DND-41 (cell line): ENCODE data around the gene SRRM2.

ENCODE experiments used
- ATAC-seq: fragments of 200-7000 bp; cut with Tn5 transposase; 3 replicates; pipeline ENCODE4 v1.9.1; 2021; ENCODE audit warnings: low read depth; ENCODE audit not compliant: insufficient read depth
- DNase-seq: peaks from one replicate; pipeline ENCODE4 v3.0.0-alpha.2; 2020
- H2AFZ ChIP-seq: 2 replicates; pipeline ENCODE4 v1.6.0; 2012; ENCODE audit warnings: low read depth, low read length
- H3K27ac ChIP-seq: 2 replicates; pipeline ENCODE4 v1.5.1; 2012; ENCODE audit warnings: low read length, inconsistent platforms
- H3K27me3 ChIP-seq: fragments of 200-600 bp; sonication (generic); 2 replicates; pipeline ENCODE4 v1.6.0; 2012; ENCODE audit warnings: low read length, mild to moderate bottlenecking, inconsistent platforms; ENCODE audit not compliant: insufficient read depth, poor library complexity
- H3K36me3 ChIP-seq: 2 replicates; pipeline ENCODE4 v1.5.1; 2012; ENCODE audit warnings: low read length, inconsistent platforms; ENCODE audit not compliant: insufficient read depth
- H3K4me1 ChIP-seq: 2 replicates; pipeline ENCODE4 v1.5.1; 2012; ENCODE audit warnings: mild to moderate bottlenecking, low read length; ENCODE audit not compliant: insufficient read depth
- H3K4me2 ChIP-seq: 2 replicates; pipeline ENCODE4 v1.6.0; 2012; ENCODE audit warnings: mild to moderate bottlenecking, moderate library complexity, low read length, inconsistent platforms; ENCODE audit not compliant: insufficient read depth
- H3K4me3 ChIP-seq, 2 experiments: fragments of 200-600 bp in 1 of 2; shearing (Covaris generic) in 1 of 2; 2 replicates each; pipeline ENCODE4 v1.5.1; 2012 to 2016; ENCODE audit warnings: inconsistent platforms in 2 of 2, low read length in 2 of 2, mild to moderate bottlenecking in 2 of 2, low read depth in 1 of 2, moderate library complexity in 1 of 2
- H3K79me2 ChIP-seq: 2 replicates; pipeline ENCODE4 v1.6.0; 2012; ENCODE audit warnings: low read length, inconsistent platforms; ENCODE audit not compliant: insufficient read depth
- H3K9ac ChIP-seq: 2 replicates; pipeline ENCODE4 v1.6.0; 2012; ENCODE audit warnings: low read depth, mild to moderate bottlenecking, inconsistent platforms, low read length, moderate library complexity
- H3K9me3 ChIP-seq: 2 replicates; pipeline ENCODE4 v1.5.1; 2012; ENCODE audit warnings: low read length, moderate library complexity, mild to moderate bottlenecking, inconsistent platforms; ENCODE audit not compliant: insufficient read depth, severe bottlenecking
- H4K20me1 ChIP-seq: 2 replicates; pipeline ENCODE4 v1.6.0; 2012; ENCODE audit warnings: low read length; ENCODE audit not compliant: insufficient read depth
- CTCF ChIP-seq: IDR thresholded peaks from 2 replicates; pipeline ENCODE4 v1.5.1; 2012; ENCODE audit warnings: borderline replicate concordance, low read length, moderate library complexity, mild to moderate bottlenecking; ENCODE audit not compliant: poor library complexity, severe bottlenecking; ENCODE audit errors: extremely low read depth
- EZH2 ChIP-seq: IDR thresholded peaks from 3 replicates; pipeline ENCODE4 v1.6.1; 2012; ENCODE audit warnings: borderline replicate concordance, low read depth, mild to moderate bottlenecking, moderate library complexity, low read length, inconsistent platforms; ENCODE audit not compliant: severe bottlenecking

SRRM2 gene

GRCh38 chr16:2783581-2784357 is 31.3 kb downstream of the SRRM2 start:
- Histone ChIP-seq H3K9me3 (no peaks in the 10 kb centered on the region), H3K4me1 (peaks cover 3% of the 10 kb centered on the region), H2AFZ (no peak overlapping the region), H3K4me3 (no peak overlapping the region), H3K9ac (no peak overlapping the region), H3K27ac (no peak overlapping the region), H3K79me2 (0 out of 2 replicates have a peak, but pooled peaks cover 2% of the 10 kb centered on the region), H4K20me1 (no peaks in the 10 kb centered on the region), H3K27me3 (peaks cover 4% of the 10 kb centered on the region), H3K4me2 (no peak overlapping the region), H3K36me3 (no peaks in the 10 kb centered on the region)
- TF ChIP-seq CTCF (no peak), EZH2 (no peak)
- no peak for DNase-seq
- ATAC-seq = no peak

GRCh38 chr16:2784358-2785100 is 32.1 kb downstream of the SRRM2 start:
- Histone ChIP-seq H3K9me3 (no peaks in the 10 kb centered on the region), H3K36me3 (no peaks in the 10 kb centered on the region), H4K20me1 (no peaks in the 10 kb centered on the region), H3K4me1 (no peaks in the 10 kb centered on the region), H3K4me2 (no peak overlapping the region), H3K4me3 (no peak overlapping the region), H3K79me2 (no peaks in the 10 kb centered on the region), H3K27me3 (peaks cover 7% of the 10 kb centered on the region), H3K27ac (no peak overlapping the region), H3K9ac (no peak overlapping the region), H2AFZ (no peak overlapping the region)
- DNase-seq = no peak
- no peak for ATAC-seq
- TF ChIP-seq EZH2 = no peak
- TF ChIP-seq CTCF = no peak

- H3K79me2 ChIP-seq = no peaks in the 10 kb centered on the region
- H4K20me1 ChIP-seq = no peaks in the 10 kb centered on the region
- no peak overlapping the region for H3K9ac ChIP-seq
- H3K4me1 ChIP-seq = no peaks in the 10 kb centered on the region
- peak; percentile 35 for TF ChIP-seq CTCF
- TF ChIP-seq EZH2 = no peak
- H3K36me3 ChIP-seq = no peaks in the 10 kb centered on the region
- DNase-seq (no peak), ATAC-seq (0 out of 3 replicates have a peak, but pooled peaks have one; percentile 29)
- no peak overlapping the region for H3K4me2 ChIP-seq
- no peak overlapping the region for H3K4me3 ChIP-seq
- peaks cover 7% of the 10 kb centered on the region for H3K27me3 ChIP-seq
- H2AFZ ChIP-seq = no peak overlapping the region
- no peak overlapping the region for H3K27ac ChIP-seq
- H3K9me3 ChIP-seq = no peaks in the 10 kb centered on the region
These were observed 32.9 kb downstream of the SRRM2 start for GRCh38 chr16:2785101-2785991.
